NB4 (cell line): Measurements from ENCODE around the gene TMPRSS3.
A peak's percentile ranks its signal among the peaks of the same experiment; 100 is the strongest.

Source experiments
- DNase-seq: peaks from one replicate; pipeline ENCODE4 v3.0.0; 2010; ENCODE audit warnings: low read depth
- H3K4me3 ChIP-seq: one replicate; pipeline ENCODE4 v1.5.1; 2011; ENCODE audit warnings: mild to moderate bottlenecking, low read depth, low read length, moderate library complexity
- MYC ChIP-seq: IDR thresholded peaks from 2 replicates; pipeline ENCODE4 v1.6.1; 2011; ENCODE audit warnings: low read depth, low read length
- POLR2A ChIP-seq: IDR thresholded peaks from 2 replicates; pipeline ENCODE4 v1.6.1; 2011; ENCODE audit warnings: mild to moderate bottlenecking; ENCODE audit not compliant: insufficient read length; ENCODE audit errors: extremely low read depth
- TF ChIP-seq, protein P1 (sequence below): IDR thresholded peaks from one replicate; pipeline ENCODE4 v1.5.1; 2012; ENCODE audit warnings: low read depth, low read length
- TF ChIP-seq, protein P2 (sequence below): IDR thresholded peaks from 2 replicates; pipeline ENCODE4 v1.6.1; 2011; ENCODE audit warnings: low read depth, low read length

TMPRSS3 gene

DNA sequence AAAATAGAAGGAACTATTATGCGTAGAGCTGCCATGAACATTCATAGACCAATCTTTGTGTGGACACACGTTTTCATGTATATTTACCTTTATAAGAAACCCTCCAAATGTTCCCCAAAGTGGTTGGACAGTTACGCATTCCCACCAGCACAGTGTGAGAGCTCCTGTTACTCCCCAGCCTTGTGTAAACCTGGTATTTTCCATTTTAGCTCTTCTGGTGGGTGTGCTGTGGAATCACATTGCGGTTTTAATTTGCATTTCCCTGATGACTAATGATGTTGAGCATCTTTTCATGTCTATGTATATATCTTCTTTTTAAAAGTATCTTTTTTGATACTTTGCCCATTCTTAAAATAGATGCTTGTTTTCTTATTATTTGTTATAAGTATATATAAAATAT lies 4.7 kb upstream of the TMPRSS3 start:
- no peak for TF ChIP-seq POLR2A
- no peak for TF ChIP-seq MYC
- TF ChIP-seq, protein P1, sequence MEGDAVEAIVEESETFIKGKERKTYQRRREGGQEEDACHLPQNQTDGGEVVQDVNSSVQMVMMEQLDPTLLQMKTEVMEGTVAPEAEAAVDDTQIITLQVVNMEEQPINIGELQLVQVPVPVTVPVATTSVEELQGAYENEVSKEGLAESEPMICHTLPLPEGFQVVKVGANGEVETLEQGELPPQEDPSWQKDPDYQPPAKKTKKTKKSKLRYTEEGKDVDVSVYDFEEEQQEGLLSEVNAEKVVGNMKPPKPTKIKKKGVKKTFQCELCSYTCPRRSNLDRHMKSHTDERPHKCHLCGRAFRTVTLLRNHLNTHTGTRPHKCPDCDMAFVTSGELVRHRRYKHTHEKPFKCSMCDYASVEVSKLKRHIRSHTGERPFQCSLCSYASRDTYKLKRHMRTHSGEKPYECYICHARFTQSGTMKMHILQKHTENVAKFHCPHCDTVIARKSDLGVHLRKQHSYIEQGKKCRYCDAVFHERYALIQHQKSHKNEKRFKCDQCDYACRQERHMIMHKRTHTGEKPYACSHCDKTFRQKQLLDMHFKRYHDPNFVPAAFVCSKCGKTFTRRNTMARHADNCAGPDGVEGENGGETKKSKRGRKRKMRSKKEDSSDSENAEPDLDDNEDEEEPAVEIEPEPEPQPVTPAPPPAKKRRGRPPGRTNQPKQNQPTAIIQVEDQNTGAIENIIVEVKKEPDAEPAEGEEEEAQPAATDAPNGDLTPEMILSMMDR, result no peak
- TF ChIP-seq, protein P2, sequence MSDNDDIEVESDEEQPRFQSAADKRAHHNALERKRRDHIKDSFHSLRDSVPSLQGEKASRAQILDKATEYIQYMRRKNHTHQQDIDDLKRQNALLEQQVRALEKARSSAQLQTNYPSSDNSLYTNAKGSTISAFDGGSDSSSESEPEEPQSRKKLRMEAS, result no peak
- DNase-seq, result no peak
- H3K4me3 ChIP-seq, result no peak overlapping the region

DNA sequence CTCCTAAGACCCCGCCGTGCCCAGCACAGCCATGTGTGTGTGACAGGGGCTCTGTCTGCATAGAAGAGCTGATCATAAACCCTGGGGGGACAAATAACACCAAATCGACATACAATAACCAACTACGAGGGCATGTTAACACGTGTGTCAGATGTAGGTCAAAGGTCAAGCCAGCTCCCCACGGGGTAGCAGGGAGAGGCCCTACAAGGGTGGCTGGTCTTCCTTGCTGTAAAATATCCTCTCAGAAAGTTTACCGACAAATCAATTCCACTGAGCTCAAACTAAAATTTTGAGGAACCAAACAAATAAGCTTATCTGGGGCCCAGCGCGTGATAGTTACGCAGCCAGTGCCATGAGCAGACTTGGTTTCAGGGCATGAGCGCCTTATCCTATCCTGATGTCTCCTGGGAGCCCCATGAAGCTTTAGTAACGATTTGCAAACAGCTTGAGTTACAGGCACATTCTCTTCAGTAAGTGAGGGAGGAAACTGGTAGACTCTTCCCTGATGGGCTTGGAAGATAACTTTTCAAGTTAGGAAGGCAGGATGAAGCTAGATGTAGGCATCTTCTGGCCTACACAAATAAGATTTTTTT lies 2.7 kb upstream of the TMPRSS3 start:
- TF ChIP-seq, protein P2, result no peak
- no peak for TF ChIP-seq POLR2A
- no peak for TF ChIP-seq MYC
- TF ChIP-seq, protein P1, result no peak
- peak; percentile 24 for DNase-seq
- H3K4me3 ChIP-seq, result no peak overlapping the region

DNA sequence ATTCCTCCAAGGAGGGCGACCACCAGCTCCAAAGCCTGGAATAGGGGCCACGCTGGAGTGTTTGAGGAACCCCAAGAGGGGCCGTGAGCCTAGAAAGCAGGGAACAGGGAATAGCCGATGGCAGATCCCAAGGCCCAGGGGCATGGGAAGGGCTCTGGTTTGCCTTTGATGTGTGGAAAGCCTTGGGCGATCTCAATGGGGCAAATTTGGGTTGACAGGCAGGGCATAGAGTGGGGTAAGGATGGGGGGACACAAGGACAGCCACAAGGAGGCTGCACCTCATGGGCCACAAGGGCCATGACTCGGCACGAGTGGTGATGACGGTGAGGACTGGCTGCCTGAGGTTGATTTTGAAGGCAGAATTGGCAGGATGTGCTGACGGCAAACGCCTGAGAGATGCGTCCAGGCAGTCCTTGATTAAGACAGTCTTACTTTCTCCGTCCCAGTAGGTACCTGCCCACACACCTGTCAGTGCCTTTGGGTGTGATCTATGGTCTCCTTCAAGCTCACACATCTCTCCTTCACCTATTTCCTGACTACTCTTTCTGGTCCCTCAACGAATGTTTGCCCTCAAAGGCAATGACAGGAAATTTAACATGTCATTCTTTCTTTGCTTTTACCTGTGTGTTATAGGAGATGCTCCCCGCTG lies 2.0 kb upstream of the TMPRSS3 start:
- DNase-seq, result no peak
- TF ChIP-seq POLR2A, result no peak
- no peak overlapping the region for H3K4me3 ChIP-seq

DNA sequence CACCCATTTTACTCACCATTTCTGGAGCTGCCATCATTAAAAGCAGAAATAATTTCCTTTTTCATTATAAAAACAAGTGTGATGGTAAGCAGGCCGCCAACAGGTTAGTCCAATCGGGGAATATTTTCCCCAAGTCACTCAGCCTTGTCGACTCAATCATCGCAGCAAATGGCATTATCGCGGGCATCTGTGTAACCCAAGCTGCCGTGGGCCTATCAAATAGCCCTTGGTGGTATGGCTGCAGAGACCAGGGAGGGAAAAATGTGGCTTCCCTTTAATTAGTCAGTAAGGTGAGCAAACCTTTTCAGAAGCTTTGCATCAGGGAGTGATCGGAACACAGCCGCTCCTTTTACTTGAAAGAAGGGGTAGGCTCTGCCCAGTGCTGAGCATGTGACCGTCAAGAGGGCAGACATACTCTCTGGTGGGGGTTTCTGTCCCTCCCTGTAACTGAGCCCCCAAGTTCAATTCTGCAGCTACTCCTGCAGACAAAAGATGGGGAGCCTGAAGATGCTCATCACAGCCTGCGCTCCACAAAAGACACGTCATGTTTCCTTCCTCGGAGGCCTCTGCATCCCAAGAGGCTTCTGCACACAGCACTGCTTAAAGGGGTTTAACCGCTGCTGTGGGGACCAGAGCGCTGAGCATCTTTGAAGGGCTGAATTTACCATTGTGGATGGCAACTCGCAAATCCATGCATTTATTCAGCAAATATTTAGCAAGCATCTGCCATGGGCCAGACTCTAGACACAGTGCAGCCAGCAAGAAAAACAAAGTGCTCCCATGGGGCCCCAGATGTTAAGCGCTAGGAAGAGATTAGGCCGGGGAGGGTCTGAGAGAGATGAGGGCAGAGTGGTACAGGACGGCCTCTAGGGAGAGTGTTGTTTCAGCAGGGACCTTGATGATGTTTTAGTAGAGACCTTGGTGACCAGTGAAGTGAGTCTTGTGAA lies 1.2 kb upstream of the TMPRSS3 start:
- H3K4me3 ChIP-seq, result no peak overlapping the region
- DNase-seq, result no peak
- TF ChIP-seq, protein P1, result no peak
- TF ChIP-seq MYC, result no peak
- TF ChIP-seq, protein P2, result no peak
- no peak for TF ChIP-seq POLR2A

DNA sequence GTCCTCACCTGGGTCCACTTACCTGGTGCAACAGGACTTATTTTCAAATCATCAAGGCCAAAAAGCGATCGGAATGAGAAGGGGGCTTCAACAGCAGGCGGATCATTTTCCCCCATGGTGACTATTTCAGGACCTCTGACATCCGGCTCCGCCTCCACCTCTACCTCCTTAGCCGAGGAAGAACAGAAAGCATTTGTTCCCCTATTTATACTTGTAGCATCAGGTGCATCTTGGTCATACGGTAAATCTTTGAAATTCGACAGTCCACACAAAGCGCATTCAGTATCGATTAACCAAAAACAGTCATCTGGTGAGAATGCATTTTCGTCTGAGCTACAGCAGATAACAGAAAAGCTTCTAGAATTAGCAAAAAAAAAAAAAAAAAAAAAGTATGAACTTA lies 550 bp downstream of the TMPRSS3 start:
- TF ChIP-seq, protein P1, result no peak
- TF ChIP-seq POLR2A, result no peak
- TF ChIP-seq, protein P2, result no peak
- no peak for TF ChIP-seq MYC
- no peak for DNase-seq
- H3K4me3 ChIP-seq, result no peak overlapping the region

DNA sequence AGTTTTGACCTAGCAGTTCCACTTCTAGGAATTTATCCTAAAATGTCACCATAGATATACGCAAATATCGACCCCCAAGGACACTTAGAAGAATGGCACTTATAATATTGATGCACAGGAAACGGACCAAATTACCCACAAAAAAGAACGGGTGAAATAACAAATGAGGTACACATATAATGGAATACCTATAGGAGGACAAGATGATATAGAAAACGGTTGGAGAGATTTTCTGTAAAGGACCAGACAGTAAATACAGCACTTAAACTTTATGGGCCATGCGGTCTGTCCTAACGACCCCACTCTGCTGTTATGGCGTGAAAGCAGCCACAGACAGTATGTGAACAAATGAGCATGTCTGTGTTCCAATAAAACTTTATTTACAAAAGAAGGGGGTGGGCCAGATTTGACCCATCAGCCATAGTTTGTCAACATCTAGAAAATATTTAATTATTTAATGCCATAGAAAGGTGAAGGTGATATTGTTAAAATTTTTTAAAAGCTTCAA lies 2.4 kb downstream of the TMPRSS3 start:
- TF ChIP-seq, protein P2, result no peak
- TF ChIP-seq POLR2A, result no peak
- TF ChIP-seq MYC, result no peak
- TF ChIP-seq, protein P1, result no peak
- DNase-seq, result no peak
- H3K4me3 ChIP-seq, result no peak overlapping the region
